GM19463 (cell line): ENCODE results near the gene C11orf24.

Experiments used
- ATAC-seq: cut with Tn5 transposase; IDR thresholded peaks from one replicate; pipeline ENCODE4 v1.9.1; 2021; ENCODE audit warnings: mild to moderate bottlenecking, moderate library complexity; ENCODE audit not compliant: unreplicated experiment

The C11orf24 gene

GRCh38 chr11:68273026-68273738 lies 1.4 kb upstream of the C11orf24 start:
- no peak for ATAC-seq

DNA sequence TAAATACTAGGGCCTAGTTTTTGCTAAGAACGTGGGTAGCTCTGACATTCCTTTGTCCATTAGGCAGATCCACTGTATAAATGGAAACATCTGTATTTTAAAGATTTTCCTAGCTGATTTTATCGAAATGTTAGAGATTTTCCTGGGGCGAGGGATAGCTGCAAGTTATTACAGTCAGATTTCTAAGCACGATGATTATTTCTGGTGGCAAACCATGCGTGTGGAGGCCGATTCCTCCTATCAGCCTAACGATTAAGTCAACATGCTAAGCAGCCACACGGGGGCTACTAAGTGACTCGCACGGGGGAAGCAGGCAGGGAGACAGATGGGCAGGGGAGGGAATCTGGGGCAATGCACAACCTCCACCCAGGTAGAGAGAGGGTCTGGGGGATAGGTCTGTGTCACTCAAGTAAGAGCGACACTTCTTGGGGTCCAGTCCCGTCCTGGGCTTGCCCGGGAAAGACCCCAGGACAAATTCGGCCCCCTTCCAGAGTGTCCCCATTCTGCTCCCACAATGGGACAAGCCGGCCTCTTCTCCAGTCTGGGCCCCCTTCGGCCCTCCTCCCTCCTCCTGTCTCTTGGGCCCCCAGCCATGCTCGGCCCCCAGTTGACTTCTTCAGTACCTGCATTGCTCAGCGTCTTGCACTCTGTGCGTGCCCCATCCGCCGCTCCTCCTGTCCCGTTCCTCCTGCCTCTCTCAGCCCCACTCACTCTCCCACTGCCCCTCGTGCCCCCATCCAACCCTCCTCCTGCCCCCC lies 571 bp downstream of the C11orf24 start:
- peak; percentile 1 for ATAC-seq

DNA sequence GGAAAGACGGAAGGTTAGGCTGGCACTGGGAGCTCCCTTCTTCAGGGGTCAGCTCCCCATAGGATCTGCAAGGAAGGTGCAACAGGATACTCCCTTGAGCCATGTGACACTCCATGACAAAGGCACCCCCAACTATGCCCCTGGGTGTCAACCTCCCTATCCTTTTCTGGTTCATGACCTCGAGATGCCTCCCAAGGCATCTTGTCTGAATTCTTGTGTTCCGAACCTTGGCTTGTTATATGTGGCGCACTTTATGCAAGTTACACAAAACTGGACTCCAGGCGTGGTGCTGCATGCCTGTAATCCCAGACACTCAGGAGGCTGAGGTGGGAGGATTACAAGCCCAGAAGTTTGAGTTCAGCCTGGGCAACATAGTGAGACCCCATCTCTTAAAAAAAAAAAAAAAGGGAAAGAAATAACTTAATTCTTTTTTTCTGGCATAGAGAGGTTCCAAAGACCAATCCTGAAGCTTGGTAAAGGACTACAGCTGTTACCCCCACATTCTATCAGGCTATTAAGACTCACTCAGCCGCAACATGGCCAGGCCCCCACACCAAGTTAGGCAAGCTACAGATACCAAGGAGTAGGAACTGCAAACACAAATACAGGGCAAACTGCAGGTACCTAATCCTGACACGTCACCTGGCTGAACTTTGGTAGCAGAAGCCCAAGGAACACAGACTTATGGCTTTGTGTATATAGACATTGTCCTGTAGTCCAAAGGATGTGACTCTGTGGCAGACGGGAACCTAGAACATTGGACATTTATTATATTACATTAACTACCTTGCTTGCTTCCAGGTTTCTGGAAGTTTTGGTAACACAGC lies 1.4 kb downstream of the C11orf24 start:
- ATAC-seq = no peak

GRCh38 chr11:68269414-68270081 lies 2.2 kb downstream of the C11orf24 start:
- ATAC-seq = no peak

GRCh38 chr11:68267881-68268240 lies 3.9 kb downstream of the C11orf24 start:
- ATAC-seq = no peak

DNA sequence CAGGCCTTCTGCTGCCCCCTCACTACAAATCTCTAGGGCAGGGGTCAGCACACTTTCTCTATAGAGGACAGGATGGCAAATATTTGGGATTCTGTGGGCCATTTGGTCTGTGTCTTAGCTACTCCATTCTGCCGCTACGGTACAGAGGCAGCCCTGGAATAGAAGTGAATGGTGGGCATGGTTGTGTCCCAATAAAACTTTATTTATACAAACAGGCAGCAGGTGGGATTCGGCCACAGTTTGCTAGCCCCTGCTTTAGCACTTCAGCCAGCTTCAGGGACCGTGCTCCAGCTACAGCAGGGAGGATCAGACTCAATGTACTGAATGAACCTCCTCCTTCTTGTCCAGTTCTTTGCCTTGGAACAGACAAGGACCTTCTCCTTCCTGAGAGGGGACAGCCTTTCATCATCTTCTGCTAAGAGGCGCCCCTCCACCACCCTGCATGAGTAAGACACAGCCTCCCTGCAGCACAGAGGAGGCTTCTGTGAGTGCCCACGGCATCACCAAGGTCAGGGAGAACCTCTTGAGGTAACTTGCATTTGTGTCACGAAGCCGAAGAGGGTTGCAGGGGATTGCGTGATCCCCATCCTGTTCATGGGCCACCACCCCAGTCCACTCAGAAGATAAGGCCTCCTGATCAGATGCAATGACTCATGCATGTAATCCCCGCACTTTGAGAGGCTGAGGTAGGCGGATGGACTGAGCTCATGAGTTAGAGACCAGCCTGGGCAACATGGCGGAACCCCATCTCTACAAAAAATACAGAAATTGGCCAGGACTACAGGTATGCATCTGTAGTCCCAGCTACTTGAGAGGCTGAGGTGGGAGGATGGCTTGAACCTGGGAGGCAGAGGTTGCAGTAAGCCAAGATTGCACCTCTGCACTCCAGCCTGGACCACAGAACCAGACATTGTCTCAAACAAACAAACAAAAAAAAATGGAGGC lies 4.6 kb downstream of the C11orf24 start:
- no peak for ATAC-seq

DNA sequence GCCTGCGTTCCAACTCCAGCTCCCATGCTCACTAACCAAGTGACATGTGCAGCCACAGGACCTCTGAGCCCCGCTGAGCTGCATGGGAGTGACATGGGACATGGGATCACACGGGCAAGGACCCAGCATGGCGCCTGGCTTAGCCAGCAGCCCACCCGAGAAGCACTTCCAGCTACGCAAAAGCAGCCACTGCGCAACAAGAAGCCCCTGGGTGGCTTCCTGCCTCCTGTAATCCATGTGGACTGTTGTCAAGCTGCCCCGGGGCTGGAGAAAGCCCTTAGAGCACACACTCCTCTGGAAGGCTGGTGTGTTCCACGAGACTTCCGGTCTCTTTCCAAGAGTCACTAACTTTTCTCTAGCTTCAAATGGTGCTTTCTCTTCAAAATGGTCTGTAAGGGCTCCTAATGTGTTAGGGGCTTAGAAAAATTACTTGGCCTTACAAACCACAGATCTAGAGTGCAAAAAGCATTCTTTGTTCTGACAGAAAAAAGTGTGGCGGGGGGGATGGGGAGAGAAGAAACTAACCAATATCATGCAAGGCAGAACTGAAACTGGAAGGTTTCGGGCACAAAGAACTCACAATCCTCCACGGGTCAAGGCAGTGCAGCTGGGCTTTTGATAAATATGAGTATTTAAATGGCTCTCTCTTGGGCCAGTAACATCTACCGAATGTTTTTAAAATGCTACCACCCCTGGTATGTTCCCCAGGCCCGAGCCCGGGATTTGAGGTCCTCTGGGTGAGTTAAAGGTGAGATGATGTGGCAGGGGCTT lies 5.5 kb downstream of the C11orf24 start:
- peak; percentile 75 for ATAC-seq

- ATAC-seq = no peak
These were observed 6.8 kb downstream of the C11orf24 start for GRCh38 chr11:68264741-68265540.

DNA sequence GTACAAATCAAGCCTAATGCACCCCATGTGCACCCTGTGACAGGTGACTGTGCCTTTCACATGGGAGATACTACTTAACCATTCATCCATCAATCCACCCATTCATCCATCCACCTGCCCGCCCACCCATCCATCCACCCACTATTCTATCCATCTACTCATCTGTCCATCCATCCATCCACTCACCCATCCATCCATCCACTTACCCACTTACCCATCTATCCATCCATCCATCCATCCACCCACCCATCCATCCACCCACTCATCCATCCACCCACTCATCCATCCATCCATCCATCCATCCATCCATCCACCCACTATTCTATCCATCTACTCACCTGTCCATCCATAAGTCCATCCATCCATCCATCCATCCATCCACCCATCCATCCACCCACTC lies 7.5 kb downstream of the C11orf24 start:
- no peak for ATAC-seq

- ATAC-seq = no peak
These were observed 8.2 kb downstream of the C11orf24 start for GRCh38 chr11:68263444-68264035.

GRCh38 chr11:68262544-68262827 lies 9.3 kb downstream of the C11orf24 start:
- ATAC-seq = no peak

GRCh38 chr11:68261749-68262543 lies 9.8 kb downstream of the C11orf24 start:
- ATAC-seq = no peak

DNA sequence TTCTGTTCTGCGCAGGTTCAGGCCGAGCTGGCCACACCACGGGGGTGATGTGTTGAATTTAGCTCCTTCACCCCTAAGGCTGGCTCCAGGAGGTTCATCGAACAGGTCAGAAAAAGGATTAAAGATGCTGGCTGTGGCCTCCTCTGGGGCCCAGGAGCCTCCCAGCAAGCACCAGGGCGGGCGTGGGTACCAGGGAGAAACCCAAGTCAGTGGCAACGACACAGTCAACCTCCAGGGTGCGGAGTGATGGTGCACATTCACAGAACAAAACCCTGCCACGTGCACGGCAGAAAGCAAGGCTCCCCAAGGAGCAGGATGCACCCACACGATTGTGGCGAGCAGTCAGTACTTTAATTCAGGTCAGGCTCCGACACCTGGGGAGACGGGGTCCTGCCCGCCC lies 10.8 kb downstream of the C11orf24 start:
- no peak for ATAC-seq

DNA sequence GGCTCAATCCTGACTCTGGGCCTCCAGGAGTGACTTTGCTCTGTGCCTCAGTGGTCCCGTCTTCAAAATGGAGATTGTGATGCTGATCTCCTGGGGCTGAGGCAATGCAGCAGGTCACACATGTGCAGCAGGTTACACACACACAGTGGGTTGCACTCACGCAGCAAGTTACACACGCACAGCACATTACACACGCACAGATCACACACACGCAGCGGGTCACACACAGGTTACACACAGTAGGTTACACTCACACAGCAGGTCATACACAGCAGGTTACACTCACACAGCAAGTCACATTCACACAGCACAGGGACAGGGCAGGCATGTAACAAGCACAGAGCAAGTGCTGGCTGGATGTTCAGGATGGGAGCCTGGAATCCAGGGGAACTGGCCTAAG lies 11.3 kb downstream of the C11orf24 start:
- ATAC-seq = no peak

GRCh38 chr11:68259122-68259959 lies 12.4 kb downstream of the C11orf24 start:
- no peak for ATAC-seq

DNA sequence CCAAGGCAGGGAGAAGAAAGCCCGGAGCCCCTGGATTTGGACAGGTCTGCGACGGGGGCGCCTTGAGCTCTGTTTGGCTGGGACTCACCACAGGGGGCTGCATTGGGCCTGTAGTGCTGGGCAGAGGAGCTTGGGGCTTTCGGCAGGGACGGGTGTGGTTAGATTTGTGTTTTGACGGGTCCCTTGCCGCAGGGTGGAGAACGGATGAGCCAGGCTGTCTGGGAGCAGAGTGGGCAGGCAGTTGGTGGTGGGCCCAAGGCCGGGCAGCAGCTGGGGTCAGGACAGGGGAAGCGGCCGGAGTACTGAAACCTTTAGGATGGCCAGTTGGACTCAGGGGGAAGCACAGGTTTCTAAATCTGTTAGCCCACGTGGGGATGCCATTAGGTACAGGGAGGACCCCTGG lies 13.4 kb downstream of the C11orf24 start:
- ATAC-seq = no peak
